ENCODE measurements around the gene LCP2. TPM values are rescaled to one million over a fixed set of nuclear protein-coding genes. Genes with fewer than 3 reads are reported as not detected.
A peak's percentile ranks its signal among the peaks of the same experiment; 100 is the strongest.

Gene LCP2
- total RNA-seq, 1 experiment from 2014 or later = not detected

GRCh38 chr5:170275376-170275994 lies 22.1 kb downstream of the LCP2 start:
- no peaks in the 10 kb centered on the region; the same call in 1 of the 2 replicates for H3K4me1 ChIP-seq (replicated peaks; ENCODE audit: insufficient read depth)
- H3K27me3 ChIP-seq (ENCODE audit: insufficient read depth, low read depth) = peaks cover 9% of the 10 kb centered on the region; the same call in 1 of the 2 replicates
- H3K4me3 ChIP-seq = no peak overlapping the region
- BruUV-seq (replicated peaks) = no TSS peak
- no peaks in the 10 kb centered on the region for H3K9me3 ChIP-seq (ENCODE audit: insufficient read depth, low read depth)
- POLR2A ChIA-PET (ENCODE audit: unreplicated experiment) = interaction anchor here (0.7 kb wide), 1 partner anchor 1663 kb away, joined by 3 read pairs; no protein-coding TSS in a partner anchor
- H2AFZ ChIP-seq = no peak overlapping the region
- no peak overlapping the region for H3K4me2 ChIP-seq
- intact Hi-C loops (cut with micrococcal nuclease; ENCODE audit: unreplicated experiment) = no loop called here
- H4K20me1 ChIP-seq (ENCODE audit: insufficient read depth) = no peaks in the 10 kb centered on the region
- no peak overlapping the region for H3K27ac ChIP-seq
- CTCF ChIA-PET = no interaction called here
- no peak for DNase-seq
- no peaks in the 10 kb centered on the region for H3K79me2 ChIP-seq (ENCODE audit: low read depth)
- no peaks in the 10 kb centered on the region for H3K36me3 ChIP-seq (ENCODE audit: low read depth)
- H3K9me2 ChIP-seq (ENCODE audit: insufficient read depth) = no peaks in the 10 kb centered on the region
- TF ChIP-seq CTCF (conservative IDR thresholded peaks at IDR 0.05) = no peak
- no peak for TF ChIP-seq EZH2 (IDR thresholded peaks at IDR 0.05; ENCODE audit: low read depth)
- H3F3A ChIP-seq (ENCODE audit: insufficient read depth, low read depth) = no peaks in the 10 kb centered on the region

- Histone ChIP-seq H3K9me2 (ENCODE audit: insufficient read depth) (no peaks in the 10 kb centered on the region), H3K4me1 (replicated peaks; ENCODE audit: insufficient read depth) (no peaks in the 10 kb centered on the region; the same call in 1 of the 2 replicates), H3K79me2 (ENCODE audit: low read depth) (no peaks in the 10 kb centered on the region), H3K36me3 (ENCODE audit: low read depth) (no peaks in the 10 kb centered on the region), H3K27ac (no peak overlapping the region), H3K9me3 (ENCODE audit: insufficient read depth, low read depth) (no peaks in the 10 kb centered on the region), H2AFZ (no peak overlapping the region), H3K27me3 (ENCODE audit: insufficient read depth, low read depth) (peaks cover 9% of the 10 kb centered on the region; the same call in 1 of the 2 replicates), H4K20me1 (ENCODE audit: insufficient read depth) (no peaks in the 10 kb centered on the region), H3K4me2 (no peak overlapping the region), H3F3A (ENCODE audit: insufficient read depth, low read depth) (no peaks in the 10 kb centered on the region), H3K4me3 (no peak overlapping the region)
- no peak for DNase-seq
- CTCF ChIA-PET = no interaction called here
- POLR2A ChIA-PET (ENCODE audit: unreplicated experiment) = no interaction called here
- intact Hi-C loops (cut with micrococcal nuclease; ENCODE audit: unreplicated experiment) = no loop called here
- no TSS peak for BruUV-seq (replicated peaks)
- TF ChIP-seq CTCF (conservative IDR thresholded peaks at IDR 0.05) (peak; percentile 33; the same call in 1 of the 2 replicates), EZH2 (IDR thresholded peaks at IDR 0.05; ENCODE audit: low read depth) (no peak)
Observed at GRCh38 chr5:170273968-170274710, 23.4 kb downstream of the LCP2 start.

GRCh38 chr5:170270293-170271069 lies 27.1 kb downstream of the LCP2 start:
- POLR2A ChIA-PET (ENCODE audit: unreplicated experiment) = no interaction called here
- no peak overlapping the region for H2AFZ ChIP-seq
- no peak overlapping the region for H3K27ac ChIP-seq
- no peak for DNase-seq
- intact Hi-C loops (cut with micrococcal nuclease; ENCODE audit: unreplicated experiment) = no loop called here
- no peaks in the 10 kb centered on the region for H3K9me3 ChIP-seq (ENCODE audit: insufficient read depth, low read depth)
- H4K20me1 ChIP-seq (ENCODE audit: insufficient read depth) = no peaks in the 10 kb centered on the region
- TF ChIP-seq CTCF (conservative IDR thresholded peaks at IDR 0.05) (no peak), EZH2 (IDR thresholded peaks at IDR 0.05; ENCODE audit: low read depth) (no peak)
- no peak overlapping the region for H3K4me3 ChIP-seq
- H3K4me2 ChIP-seq = no peak overlapping the region
- no peaks in the 10 kb centered on the region for H3K79me2 ChIP-seq (ENCODE audit: low read depth)
- peaks cover 21% of the 10 kb centered on the region; the same call in 1 of the 2 replicates for H3K27me3 ChIP-seq (ENCODE audit: insufficient read depth, low read depth)
- no peaks in the 10 kb centered on the region for H3K9me2 ChIP-seq (ENCODE audit: insufficient read depth)
- no peaks in the 10 kb centered on the region for H3F3A ChIP-seq (ENCODE audit: insufficient read depth, low read depth)
- CTCF ChIA-PET = no interaction called here
- no TSS peak for BruUV-seq (replicated peaks)
- H3K4me1 ChIP-seq (replicated peaks; ENCODE audit: insufficient read depth) = no peaks in the 10 kb centered on the region; the same call in 1 of the 2 replicates
- no peaks in the 10 kb centered on the region for H3K36me3 ChIP-seq (ENCODE audit: low read depth)
